Astrocyte (in vitro differentiated cells and primary cell): ENCODE data around the gene PPP2R5B. TPM values are rescaled to one million over a fixed set of nuclear protein-coding genes. Genes with fewer than 3 reads are reported as not detected.

ENCODE experiments used
- DNase-seq: peaks from one replicate; pipeline ENCODE4 v3.0.0-alpha.2; 2010; ENCODE audit warnings: low read depth
- FAIRE-seq: peaks from 2 replicates; lab custom pipeline; 2011; peaks lifted over from hg19 to GRCh38; lab: Jason Lieb, UNC
- H2AFZ ChIP-seq: 2 replicates; pipeline ENCODE4 v1.6.0; 2012; ENCODE audit warnings: low read depth, low read length, inconsistent platforms
- H3K27ac ChIP-seq: 2 replicates; pipeline ENCODE4 v1.5.1; 2011; ENCODE audit warnings: low read depth, low read length, inconsistent platforms
- H3K27me3 ChIP-seq: 2 replicates; pipeline ENCODE4 v1.6.0; 2011; ENCODE audit warnings: low read length, inconsistent platforms; ENCODE audit not compliant: insufficient read depth
- H3K36me3 ChIP-seq: 2 replicates; pipeline ENCODE4 v1.5.1; 2011; ENCODE audit warnings: low read length, inconsistent platforms; ENCODE audit not compliant: insufficient read depth
- H3K4me1 ChIP-seq: 2 replicates; pipeline ENCODE4 v1.5.1; 2011; ENCODE audit warnings: low read length, inconsistent platforms; ENCODE audit not compliant: insufficient read depth
- H3K4me2 ChIP-seq: 2 replicates; pipeline ENCODE4 v1.6.0; 2012; ENCODE audit warnings: low read length, inconsistent platforms
- H3K4me3 ChIP-seq: 2 replicates; pipeline ENCODE4 v1.5.1; 2011; ENCODE audit warnings: low read depth, mild to moderate bottlenecking, low read length, inconsistent platforms; ENCODE audit not compliant: insufficient read depth
- H3K79me2 ChIP-seq: 2 replicates; pipeline ENCODE4 v1.6.0; 2012; ENCODE audit warnings: mild to moderate bottlenecking, low read length, inconsistent platforms; ENCODE audit not compliant: insufficient read depth
- H3K9ac ChIP-seq: 2 replicates; pipeline ENCODE4 v1.6.0; 2012; ENCODE audit warnings: mild to moderate bottlenecking, low read length, inconsistent platforms
- H3K9me3 ChIP-seq: 2 replicates; pipeline ENCODE4 v1.5.1; 2012; ENCODE audit warnings: low read depth, mild to moderate bottlenecking, low read length, inconsistent platforms; ENCODE audit not compliant: insufficient read depth
- H4K20me1 ChIP-seq: 2 replicates; pipeline ENCODE4 v1.6.0; 2012; ENCODE audit warnings: low read length, inconsistent platforms; ENCODE audit not compliant: insufficient read depth
- H3K27ac Mint-ChIP-seq: one replicate; pipeline ENCODE4 v1.8.0; 2021; ENCODE audit warnings: mild to moderate bottlenecking, mixed read lengths; ENCODE audit not compliant: unreplicated experiment
- H3K27me3 Mint-ChIP-seq: one replicate; pipeline ENCODE4 v1.8.0; 2021; ENCODE audit warnings: low read depth, mixed read lengths; ENCODE audit not compliant: unreplicated experiment
- H3K36me3 Mint-ChIP-seq: one replicate; pipeline ENCODE4 v1.8.0; 2021; ENCODE audit warnings: low read depth, mixed read lengths; ENCODE audit not compliant: unreplicated experiment
- H3K4me1 Mint-ChIP-seq: one replicate; pipeline ENCODE4 v1.8.0; 2021; ENCODE audit warnings: low read depth, mixed read lengths; ENCODE audit not compliant: unreplicated experiment
- H3K4me3 Mint-ChIP-seq: one replicate; pipeline ENCODE4 v1.8.0; 2021; ENCODE audit warnings: mild to moderate bottlenecking, moderate library complexity, mixed read lengths; ENCODE audit not compliant: unreplicated experiment
- H3K9me3 Mint-ChIP-seq: one replicate; pipeline ENCODE4 v1.8.0; 2021; ENCODE audit warnings: mild to moderate bottlenecking, mixed read lengths; ENCODE audit not compliant: unreplicated experiment
- EZH2 ChIP-seq: IDR thresholded peaks from 2 replicates; pipeline ENCODE4 v1.6.1; 2012; ENCODE audit warnings: mild to moderate bottlenecking, low read length, inconsistent platforms; ENCODE audit not compliant: insufficient read depth
- total RNA-seq: library from RNA; stranded (reverse); gene quantifications from 2 replicates; pipeline ENCODE4 v1.2.1, GENCODE V29; 2021
- TF ChIP-seq, protein P1 (sequence below): IDR thresholded peaks from 2 replicates; pipeline ENCODE4 v1.5.1; 2011; ENCODE audit warnings: low read depth, mild to moderate bottlenecking, inconsistent platforms, low read length, moderate library complexity; ENCODE audit not compliant: insufficient read depth

Gene PPP2R5B
- total RNA-seq, 1 donor from 2014 or later: 24.1 TPM

DNA sequence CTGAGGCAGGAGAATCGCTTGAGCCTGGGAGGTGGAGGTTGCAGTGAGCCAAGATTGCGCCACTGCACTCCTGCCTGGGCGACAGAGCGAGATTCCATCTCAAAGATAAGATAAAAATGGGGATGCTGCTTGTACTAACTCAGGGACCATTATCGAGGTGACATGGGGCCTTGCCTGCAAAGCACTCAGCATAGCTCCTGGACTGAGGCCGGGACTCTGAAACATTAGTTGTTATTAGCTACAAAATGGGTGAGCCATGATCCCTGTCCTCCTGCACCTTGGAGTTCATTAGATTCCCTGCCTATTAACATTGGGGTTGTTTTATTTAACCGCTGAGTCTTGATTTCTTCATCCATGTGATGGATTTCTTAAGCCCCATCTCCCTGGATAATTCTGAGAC lies 5.1 kb downstream of the PPP2R5B start:
- H3K9me3 Mint-ChIP-seq: no peaks in the 10 kb centered on the region
- Histone ChIP-seq H3K4me2 (no peak overlapping the region), H3K79me2 (peaks cover 6% of the 10 kb centered on the region), H3K4me1 (peaks cover 3% of the 10 kb centered on the region), H3K4me3 (no peak overlapping the region), H3K27ac (no peak overlapping the region), H3K9ac (no peak overlapping the region), H3K36me3 (peaks cover 21% of the 10 kb centered on the region), H3K9me3 (no peaks in the 10 kb centered on the region), H3K27me3 (no peaks in the 10 kb centered on the region), H2AFZ (no peak overlapping the region), H4K20me1 (peaks cover 22% of the 10 kb centered on the region)
- no peaks in the 10 kb centered on the region for H3K27me3 Mint-ChIP-seq
- no peak overlapping the region for H3K4me3 Mint-ChIP-seq
- no peak for DNase-seq
- peaks cover 3% of the 10 kb centered on the region for H3K4me1 Mint-ChIP-seq
- H3K36me3 Mint-ChIP-seq: peaks cover 39% of the 10 kb centered on the region
- FAIRE-seq: no peak
- no peak for TF ChIP-seq EZH2
- TF ChIP-seq, protein P1, sequence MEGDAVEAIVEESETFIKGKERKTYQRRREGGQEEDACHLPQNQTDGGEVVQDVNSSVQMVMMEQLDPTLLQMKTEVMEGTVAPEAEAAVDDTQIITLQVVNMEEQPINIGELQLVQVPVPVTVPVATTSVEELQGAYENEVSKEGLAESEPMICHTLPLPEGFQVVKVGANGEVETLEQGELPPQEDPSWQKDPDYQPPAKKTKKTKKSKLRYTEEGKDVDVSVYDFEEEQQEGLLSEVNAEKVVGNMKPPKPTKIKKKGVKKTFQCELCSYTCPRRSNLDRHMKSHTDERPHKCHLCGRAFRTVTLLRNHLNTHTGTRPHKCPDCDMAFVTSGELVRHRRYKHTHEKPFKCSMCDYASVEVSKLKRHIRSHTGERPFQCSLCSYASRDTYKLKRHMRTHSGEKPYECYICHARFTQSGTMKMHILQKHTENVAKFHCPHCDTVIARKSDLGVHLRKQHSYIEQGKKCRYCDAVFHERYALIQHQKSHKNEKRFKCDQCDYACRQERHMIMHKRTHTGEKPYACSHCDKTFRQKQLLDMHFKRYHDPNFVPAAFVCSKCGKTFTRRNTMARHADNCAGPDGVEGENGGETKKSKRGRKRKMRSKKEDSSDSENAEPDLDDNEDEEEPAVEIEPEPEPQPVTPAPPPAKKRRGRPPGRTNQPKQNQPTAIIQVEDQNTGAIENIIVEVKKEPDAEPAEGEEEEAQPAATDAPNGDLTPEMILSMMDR: no peak
- no peak overlapping the region for H3K27ac Mint-ChIP-seq

DNA sequence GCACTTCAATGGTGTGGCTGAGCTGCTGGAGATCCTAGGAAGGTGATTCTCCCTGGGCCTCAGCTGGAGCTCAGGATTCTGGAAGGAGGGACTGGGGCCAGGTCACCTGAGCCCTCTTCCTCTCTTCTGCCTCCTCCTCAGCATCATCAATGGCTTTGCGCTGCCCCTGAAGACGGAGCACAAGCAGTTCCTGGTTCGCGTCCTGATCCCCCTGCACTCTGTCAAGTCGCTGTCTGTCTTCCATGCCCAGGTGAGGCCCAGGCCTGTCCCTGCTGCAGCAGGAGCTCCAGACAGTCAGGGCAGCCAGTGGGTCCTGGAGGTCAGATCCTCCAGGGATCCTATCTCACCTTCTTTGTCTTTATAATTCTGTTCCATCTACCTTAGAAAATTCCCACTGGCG lies 5.9 kb downstream of the PPP2R5B start:
- no peak overlapping the region for H2AFZ ChIP-seq
- H3K9ac ChIP-seq: no peak overlapping the region
- Mint-ChIP-seq H3K36me3 (peaks cover 39% of the 10 kb centered on the region), H3K9me3 (no peaks in the 10 kb centered on the region), H3K27ac (no peak overlapping the region), H3K4me1 (peaks cover 3% of the 10 kb centered on the region), H3K4me3 (no peak overlapping the region), H3K27me3 (no peaks in the 10 kb centered on the region)
- H3K79me2 ChIP-seq: peaks cover 1% of the 10 kb centered on the region
- H3K4me1 ChIP-seq: no peaks in the 10 kb centered on the region
- H3K9me3 ChIP-seq: no peaks in the 10 kb centered on the region
- H3K27ac ChIP-seq: no peak overlapping the region
- no peak for FAIRE-seq
- TF ChIP-seq, protein P1: no peak
- TF ChIP-seq EZH2: no peak
- no peak overlapping the region for H3K4me2 ChIP-seq
- H3K4me3 ChIP-seq: no peak overlapping the region
- no peak for DNase-seq
- H3K36me3 ChIP-seq: peaks cover 21% of the 10 kb centered on the region
- peaks cover 22% of the 10 kb centered on the region for H4K20me1 ChIP-seq
- H3K27me3 ChIP-seq: no peaks in the 10 kb centered on the region

DNA sequence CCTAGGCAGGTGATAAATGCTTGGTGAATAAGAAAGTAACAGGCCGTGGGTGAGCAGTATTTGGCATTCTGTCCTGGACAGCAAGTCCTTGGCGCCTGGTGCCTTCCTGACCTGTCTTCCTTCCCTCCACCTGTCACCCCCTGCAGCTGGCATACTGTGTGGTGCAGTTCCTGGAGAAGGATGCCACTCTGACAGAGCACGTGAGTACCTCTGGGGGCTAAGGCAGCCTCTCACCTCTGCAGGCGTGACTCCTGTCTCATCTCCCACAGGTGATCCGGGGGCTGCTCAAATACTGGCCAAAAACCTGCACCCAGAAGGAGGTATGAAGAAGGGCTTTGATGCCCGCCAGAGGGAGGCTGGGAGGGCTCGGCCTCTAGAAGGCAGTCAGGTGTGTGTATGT lies 6.8 kb downstream of the PPP2R5B start:
- DNase-seq: no peak
- H2AFZ ChIP-seq: no peak overlapping the region
- peaks cover 21% of the 10 kb centered on the region for H3K36me3 ChIP-seq
- H3K79me2 ChIP-seq: no peaks in the 10 kb centered on the region
- peaks cover 16% of the 10 kb centered on the region for H4K20me1 ChIP-seq
- H3K4me2 ChIP-seq: no peak overlapping the region
- H3K4me1 ChIP-seq: no peaks in the 10 kb centered on the region
- Mint-ChIP-seq H3K27ac (no peak overlapping the region), H3K9me3 (no peaks in the 10 kb centered on the region), H3K27me3 (no peaks in the 10 kb centered on the region), H3K36me3 (peaks cover 43% of the 10 kb centered on the region), H3K4me1 (peaks cover 9% of the 10 kb centered on the region), H3K4me3 (no peak overlapping the region)
- no peaks in the 10 kb centered on the region for H3K9me3 ChIP-seq
- TF ChIP-seq, protein P1: no peak
- no peak for TF ChIP-seq EZH2
- no peaks in the 10 kb centered on the region for H3K27me3 ChIP-seq
- no peak overlapping the region for H3K9ac ChIP-seq
- FAIRE-seq: no peak
- no peak overlapping the region for H3K4me3 ChIP-seq
- H3K27ac ChIP-seq: no peak overlapping the region
